Measurements from ENCODE around the gene CDK14. TPM values are rescaled to one million over a fixed set of nuclear protein-coding genes. Genes with fewer than 3 reads are reported as not detected.

Gene CDK14
- total RNA-seq, 1 experiment from 2014 or later: 57.9 TPM

- Mint-ChIP-seq H3K36me3 (peaks cover 9% of the 10 kb centered on the region), H3K4me3 (no peak overlapping the region)
- no peak for DNase-seq (ENCODE audit: low spot score)
These were observed 4.1 kb upstream of the CDK14 start for GRCh38 chr7:90592033-90592432.

GRCh38 chr7:90593205-90593604, 2.9 kb upstream of the CDK14 start:
- Mint-ChIP-seq H3K4me3 (no peak overlapping the region), H3K27ac (no peak overlapping the region), H3K9me3 (peaks cover 9% of the 10 kb centered on the region), H3K36me3 (peaks cover 9% of the 10 kb centered on the region), H3K4me1 (peaks cover 36% of the 10 kb centered on the region), H3K27me3 (ENCODE audit: low read depth) (peaks cover 3% of the 10 kb centered on the region)
- no peak for DNase-seq (ENCODE audit: low spot score)
- no peak for ATAC-seq
- POLR2A ChIA-PET: no interaction called here
- CTCF ChIA-PET: no interaction called here
- TF ChIP-seq AFF4 (CRISPR knock-in tag; IDR thresholded peaks at IDR 0.05; ENCODE audit: borderline replicate concordance): no peak
- TF ChIP-seq CTCF (IDR thresholded peaks at IDR 0.05): no peak
- TF ChIP-seq ATF1 (CRISPR knock-in tag; IDR thresholded peaks at IDR 0.05): no peak

More at GRCh38 chr7:90592033-90592432, 4.1 kb upstream of the CDK14 start:
- no peak for ATAC-seq
- Mint-ChIP-seq H3K4me1 (peaks cover 25% of the 10 kb centered on the region), H3K27me3 (ENCODE audit: low read depth) (peaks cover under 1% of the 10 kb centered on the region), H3K27ac (no peak overlapping the region), H3K9me3 (peaks cover 9% of the 10 kb centered on the region)
- no peak for TF ChIP-seq MLX (CRISPR knock-in tag; IDR thresholded peaks at IDR 0.05)
- TF ChIP-seq SP1 (CRISPR knock-in tag; conservative IDR thresholded peaks at IDR 0.05): no peak
- no peak for TF ChIP-seq E2F4 (CRISPR knock-in tag; IDR thresholded peaks at IDR 0.05; ENCODE audit: borderline replicate concordance, low read depth)
- no peak for TF ChIP-seq E2F5 (CRISPR knock-in tag; IDR thresholded peaks at IDR 0.05)
- no peak for TF ChIP-seq JAZF1 (CRISPR knock-in tag; IDR thresholded peaks at IDR 0.05)
- no peak for TF ChIP-seq ZNF425 (CRISPR knock-in tag; conservative IDR thresholded peaks at IDR 0.05)
- no peak for TF ChIP-seq NFE2L1 (CRISPR knock-in tag; IDR thresholded peaks at IDR 0.05)
- TF ChIP-seq STAT6 (CRISPR knock-in tag; conservative IDR thresholded peaks at IDR 0.05; ENCODE audit: low read depth): no peak
- TF ChIP-seq GTF2I (CRISPR knock-in tag; conservative IDR thresholded peaks at IDR 0.05): no peak
- ChIA-PET CTCF (no interaction called here), POLR2A (no interaction called here)
